HG02571 (cell line): ENCODE measurements around the gene DSPP.
"Not testable (repeated sequence)": the region's sequence is repeated elsewhere in the genome, so short reads cannot be mapped to it uniquely, and the experiment has no call there.

Experiments
- ATAC-seq: cut with Tn5 transposase; IDR thresholded peaks from one replicate; pipeline ENCODE4 v1.9.1; 2021; ENCODE audit warnings: mild to moderate bottlenecking, moderate library complexity; ENCODE audit not compliant: unreplicated experiment

The DSPP gene

DNA sequence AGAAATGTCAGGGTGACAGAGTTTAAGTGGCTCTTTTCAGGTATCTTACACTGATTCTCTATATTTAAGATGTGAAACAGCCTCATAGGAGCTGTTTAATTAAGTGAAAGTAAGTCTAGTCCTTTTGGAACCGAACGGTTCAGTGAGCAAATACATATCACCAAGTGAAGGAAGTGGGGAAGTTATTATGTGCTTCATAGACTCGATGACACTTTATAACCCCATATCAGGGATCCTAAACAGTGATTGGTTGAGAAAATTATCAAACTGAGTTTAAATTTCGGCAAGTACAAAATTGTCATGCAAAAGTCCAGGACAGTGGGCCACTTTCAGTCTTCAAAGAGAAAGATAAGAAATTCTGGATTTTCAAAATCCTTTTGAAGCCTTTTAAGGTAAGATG, at the start of gene DSPP:
TSS of gene DSPP (plus strand) at position 301 of the 400 bp plus-strand sequence. CDS start 2,380 bp downstream, outside the sequence.
- no peak for ATAC-seq

DNA sequence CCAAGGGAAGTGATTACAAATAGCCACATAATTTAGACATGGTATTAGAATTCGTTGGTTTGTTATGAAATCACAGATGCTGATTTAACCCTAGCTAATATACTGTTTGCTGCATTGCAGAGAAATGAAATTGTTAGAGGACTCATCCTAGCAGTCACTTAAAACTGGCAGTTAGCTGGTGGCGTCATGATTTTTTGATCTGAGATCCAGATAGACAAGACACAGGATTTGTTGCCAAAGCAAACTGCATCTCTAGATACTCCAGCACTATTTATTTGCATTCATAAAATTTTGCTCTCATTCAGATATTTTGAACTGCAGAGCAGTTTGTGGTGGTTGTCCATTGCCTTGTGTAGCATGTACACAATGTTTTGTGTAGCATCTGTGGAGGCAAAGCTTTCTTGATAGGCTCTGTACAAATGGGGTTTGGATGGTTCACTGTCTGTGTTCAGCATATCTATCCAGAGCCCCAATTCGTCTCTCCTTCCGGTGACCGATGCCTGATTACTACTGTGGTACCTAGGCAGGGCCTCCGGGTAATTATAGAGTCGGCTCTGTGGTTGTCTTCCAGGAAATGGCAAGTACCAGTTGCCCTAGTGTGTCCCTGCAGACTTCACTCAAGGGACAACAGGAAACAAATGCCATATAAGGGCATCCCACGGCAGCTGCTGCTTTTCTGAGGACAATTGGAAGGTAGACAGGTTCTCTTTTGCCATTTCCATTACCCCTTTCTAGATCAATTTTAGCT, 49.1 kb upstream of the DSPP start:
- peak; percentile 98 for ATAC-seq

DNA sequence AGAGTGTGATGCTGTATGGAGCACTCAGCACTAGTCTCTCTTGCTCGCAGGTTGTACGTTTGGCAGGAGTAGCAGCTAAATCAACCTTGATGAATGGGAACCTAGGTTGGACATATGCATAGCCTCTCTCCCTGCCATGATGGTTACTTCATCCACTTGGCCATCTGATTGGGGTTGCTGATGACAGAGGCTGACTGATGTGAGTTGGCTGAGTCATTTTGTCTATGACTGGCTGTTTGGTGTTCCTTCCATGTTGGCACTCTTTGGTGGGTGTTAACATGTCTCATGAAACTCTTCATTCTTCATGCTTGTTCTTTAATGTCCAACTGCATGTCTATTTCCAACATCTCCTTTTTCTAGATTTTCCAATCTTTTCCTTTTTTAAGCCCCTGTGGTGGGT, 47.5 kb upstream of the DSPP start:
- no peak for ATAC-seq

DNA sequence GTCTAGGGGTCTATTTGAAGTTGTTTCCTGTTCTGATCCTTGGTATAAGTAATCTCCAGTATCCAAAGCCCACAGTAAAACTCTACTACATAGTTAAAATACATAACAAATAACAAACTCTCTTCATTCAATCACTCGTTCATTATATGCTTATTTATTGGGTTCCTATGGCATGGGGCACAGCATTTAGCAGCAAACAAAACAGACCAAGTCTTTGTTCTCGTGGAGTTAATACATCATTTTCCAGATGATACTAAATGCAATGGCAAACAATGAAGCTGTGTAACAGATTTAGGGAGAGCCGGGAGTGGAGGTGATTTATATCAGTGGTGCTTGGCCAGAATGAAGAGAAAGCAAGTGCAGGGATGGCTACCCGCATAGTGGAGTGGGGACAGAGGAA, 42.6 kb upstream of the DSPP start:
- ATAC-seq = no peak

DNA sequence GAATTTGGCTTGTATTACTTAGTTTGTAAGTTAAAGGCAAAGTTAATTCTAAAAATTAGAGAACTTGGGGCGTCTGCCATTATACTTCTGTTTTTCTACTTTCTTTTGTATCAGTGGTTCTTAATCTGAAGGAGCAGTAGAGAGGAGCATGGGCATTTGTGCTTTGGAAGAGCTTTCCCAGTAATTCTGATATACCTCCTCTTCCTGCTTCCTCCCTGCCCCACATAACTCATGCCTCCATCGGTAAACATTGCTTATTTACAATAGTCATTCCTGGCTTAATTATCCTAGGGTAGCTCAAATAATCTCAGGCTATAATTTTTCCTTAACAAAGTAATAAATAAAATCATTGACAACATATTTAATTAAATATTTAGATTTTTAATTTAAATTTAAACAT, 42.1 kb upstream of the DSPP start:
- ATAC-seq = no peak

DNA sequence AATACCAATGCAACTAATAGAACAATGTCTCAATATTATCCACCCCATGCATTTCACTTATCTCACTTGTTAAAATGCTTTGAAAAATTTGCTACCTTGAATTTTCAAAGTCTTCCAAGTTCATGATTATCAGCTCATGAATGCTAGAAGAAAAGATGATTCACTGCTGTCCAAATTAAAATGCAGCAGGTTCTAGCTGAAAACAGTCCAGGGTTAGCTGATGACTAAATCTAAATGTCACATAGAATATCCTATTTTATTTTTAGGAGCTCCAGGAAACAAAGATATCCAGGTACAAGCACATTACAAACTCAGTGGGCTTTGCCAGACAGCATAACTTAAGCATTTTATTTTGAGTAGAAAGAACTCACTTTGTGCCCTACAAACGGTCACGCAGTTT, 41.1 kb upstream of the DSPP start:
- ATAC-seq = no peak

DNA sequence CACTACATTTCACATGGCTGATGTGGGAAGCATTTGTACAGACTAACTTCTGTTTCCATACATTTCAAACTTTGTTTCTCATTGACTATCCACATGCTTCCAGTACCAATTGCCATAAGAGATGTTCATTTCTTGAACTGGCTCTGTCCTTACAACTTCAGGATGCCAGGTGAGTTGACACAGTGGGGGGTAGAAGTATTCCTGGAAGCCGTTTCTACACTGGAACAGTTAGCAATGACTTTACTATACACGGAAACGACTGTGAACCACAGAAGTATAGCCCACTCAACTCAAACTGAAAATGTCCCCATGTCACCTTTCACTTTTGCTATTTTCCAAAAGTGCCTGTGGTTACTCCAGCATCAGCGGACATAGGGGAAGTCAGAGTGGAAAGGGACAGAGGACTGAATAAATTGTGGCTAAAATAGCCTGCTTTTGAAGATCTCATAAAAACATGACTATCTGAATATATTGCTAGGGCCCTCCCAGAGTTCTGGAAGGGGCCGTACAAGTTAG, 38.0 kb upstream of the DSPP start:
- no peak for ATAC-seq

DNA sequence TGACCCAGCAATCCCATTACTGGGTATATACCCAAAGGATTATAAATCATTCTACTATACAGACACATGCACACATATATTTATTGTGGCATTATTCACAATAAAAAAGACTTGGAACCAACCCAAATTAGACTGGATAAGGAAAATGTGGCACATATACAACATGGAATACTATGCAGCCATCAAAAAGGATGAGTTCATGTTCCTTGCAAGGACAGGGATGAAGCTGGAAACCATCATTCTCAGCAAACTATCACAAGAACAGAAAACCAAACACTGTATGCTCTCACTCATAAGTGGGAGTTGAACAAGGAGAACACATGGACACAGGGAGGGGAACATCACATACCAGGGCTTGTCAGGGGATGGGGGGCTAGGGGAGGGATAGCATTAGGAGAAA, 34.0 kb upstream of the DSPP start:
- not testable (repeated sequence) for ATAC-seq

DNA sequence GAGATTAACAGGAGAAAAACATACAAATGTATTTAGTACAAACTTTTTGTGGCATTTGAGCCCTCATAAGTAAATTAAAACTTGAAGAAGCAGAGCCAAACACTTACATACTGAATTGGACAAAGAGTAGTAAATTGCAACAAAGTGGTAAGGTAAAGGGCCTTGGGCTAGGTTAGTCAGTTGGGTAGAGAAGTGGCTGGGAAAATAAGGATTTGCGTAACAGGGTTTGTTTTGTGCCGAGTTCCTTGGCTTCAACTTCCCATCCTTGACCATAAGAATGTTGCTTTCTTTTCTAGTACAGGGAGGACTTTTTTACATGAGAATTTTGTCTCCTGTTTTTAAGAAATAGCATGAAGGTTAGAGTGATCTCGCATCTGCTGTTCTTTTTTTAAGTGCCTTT, 33.3 kb upstream of the DSPP start:
- no peak for ATAC-seq

DNA sequence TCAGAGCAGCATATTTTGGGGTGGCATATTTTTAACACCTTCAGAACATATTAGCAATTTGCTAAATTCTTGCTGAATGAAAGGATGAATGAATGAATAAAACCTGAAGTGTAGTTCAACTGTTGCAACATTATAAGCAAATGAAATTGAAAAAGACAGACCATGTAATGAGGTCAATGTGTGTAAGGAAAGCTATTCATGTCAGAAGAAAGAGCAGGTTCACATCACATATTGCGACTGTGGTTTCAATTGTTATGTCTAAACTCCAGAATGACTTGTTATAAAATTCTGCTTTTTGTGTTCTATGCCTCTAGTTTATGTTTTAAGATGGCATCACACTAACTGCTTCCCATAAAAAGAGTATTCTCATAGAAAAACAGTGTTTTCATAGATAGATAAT, 32.9 kb upstream of the DSPP start:
- no peak for ATAC-seq

DNA sequence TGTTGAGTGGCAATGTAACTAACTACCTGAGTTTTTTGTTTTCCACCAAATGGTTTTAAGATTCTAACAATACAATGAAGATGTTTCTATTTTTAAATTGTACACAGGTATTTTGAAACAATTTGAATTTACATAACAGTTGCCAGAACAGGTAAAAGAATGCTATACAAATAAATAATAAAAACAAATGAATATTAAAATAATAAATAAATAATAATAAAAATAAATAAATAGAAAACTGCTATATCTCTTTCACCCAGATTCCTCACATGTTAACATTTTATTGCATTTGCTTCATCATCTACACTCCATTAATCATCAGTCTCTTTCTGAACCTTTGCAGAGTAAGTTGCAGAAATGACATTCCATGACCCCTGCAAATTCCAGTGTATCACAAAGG, 32.3 kb upstream of the DSPP start:
- ATAC-seq = no peak

DNA sequence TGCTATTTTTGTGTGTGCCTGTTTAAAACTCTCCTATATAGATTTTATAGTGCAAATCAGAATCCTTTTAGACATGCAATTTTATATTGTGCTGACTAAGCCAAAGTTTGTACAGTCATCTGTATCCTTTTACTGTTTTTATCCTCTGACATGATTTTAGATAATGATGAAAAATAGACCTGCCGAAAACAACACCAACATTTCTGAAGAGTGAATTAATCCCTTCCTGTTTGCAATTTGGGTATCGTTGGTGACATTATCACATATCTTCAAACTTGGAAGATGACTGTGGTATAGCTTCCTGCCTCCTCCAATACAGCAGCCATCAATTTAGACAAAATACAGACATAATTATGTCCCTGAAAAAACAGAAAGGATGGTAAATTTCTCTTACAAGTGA, 28.9 kb upstream of the DSPP start:
- no peak for ATAC-seq

DNA sequence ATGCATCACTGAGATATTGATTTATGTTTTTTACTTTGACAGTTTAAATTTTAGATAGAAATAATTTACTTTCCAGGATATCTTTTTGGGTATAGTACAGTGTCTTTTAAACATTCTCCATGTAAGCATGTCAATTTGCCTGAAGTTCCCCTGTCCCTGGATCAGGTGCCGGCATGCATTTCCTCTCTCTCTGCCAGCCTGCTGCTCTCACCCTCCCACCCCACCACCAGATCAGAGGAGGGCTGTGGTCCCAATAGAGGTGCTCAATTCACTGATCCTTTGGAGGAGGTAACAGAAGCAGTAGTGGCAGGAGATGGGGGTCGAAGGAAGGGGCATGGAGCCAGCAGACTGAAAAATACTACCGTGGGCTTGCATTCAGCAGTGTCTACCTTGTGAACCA, 28.3 kb upstream of the DSPP start:
- no peak for ATAC-seq

DNA sequence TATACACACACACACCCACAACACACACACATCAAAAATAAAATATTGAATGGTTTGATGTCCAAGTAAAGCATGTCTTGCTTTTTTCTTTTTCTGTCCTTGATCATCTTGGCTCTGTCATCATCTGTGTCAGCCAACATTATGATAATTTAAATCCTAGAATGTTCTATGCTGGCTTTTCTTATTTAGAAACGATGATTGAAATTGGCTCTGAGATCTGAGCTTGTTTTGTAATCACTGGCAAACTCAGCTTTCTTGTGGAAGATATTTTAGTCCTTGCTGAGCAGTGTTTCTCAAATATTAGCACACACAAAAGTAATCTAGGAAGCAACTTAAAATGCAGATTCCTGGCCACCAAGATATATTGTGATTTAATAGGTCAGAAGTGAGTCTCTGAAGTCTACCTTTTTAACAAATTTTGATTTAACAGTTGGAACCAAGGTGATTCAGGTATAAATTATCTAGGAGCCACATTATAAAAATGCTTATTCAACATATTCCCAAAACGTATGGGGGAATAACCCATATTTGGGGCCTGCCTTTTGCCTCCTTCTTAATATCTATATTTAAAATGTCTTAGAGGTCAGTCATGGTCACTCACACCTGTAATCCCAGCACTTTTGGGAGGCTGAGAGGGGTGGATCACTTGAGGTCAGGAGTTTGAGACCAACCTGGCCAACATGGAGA, 24.0 kb upstream of the DSPP start:
- ATAC-seq = no peak

DNA sequence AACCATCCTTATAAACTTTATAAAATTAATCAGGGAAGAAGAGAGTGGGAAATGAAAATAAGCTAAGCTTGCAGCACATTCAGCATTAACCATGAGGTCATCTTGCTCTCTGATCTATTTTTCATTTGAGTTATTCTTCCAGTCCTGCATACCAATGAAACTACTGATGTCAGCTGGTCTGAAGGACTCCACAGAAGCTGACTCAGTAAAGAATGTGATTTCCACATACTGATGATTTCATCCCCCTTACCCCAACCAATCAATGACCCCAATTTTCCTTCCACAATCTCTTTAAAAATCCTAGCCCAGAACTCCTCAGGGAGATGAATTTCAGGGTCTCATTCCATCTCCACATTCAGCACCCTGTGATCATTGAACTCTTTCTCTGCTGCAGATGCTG, 18.8 kb upstream of the DSPP start:
- no peak for ATAC-seq

DNA sequence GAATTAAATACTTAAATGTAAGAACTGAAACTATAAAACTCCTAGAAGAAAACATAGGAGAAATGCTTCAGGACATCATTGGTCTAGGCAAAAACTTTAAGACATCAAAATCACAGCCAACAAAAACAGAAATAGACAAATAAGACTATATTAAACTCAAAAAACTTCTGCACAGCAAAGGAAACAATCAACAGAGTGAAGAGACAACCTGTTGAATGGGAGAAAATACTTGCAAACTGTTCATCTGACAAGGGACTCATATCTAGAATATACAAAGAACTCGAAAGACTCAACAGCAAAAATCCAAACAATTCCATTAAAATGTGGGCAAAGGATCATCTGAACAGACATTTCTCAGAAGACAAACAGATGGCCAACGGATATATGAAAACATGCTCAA, 16.2 kb upstream of the DSPP start:
- ATAC-seq = no peak

DNA sequence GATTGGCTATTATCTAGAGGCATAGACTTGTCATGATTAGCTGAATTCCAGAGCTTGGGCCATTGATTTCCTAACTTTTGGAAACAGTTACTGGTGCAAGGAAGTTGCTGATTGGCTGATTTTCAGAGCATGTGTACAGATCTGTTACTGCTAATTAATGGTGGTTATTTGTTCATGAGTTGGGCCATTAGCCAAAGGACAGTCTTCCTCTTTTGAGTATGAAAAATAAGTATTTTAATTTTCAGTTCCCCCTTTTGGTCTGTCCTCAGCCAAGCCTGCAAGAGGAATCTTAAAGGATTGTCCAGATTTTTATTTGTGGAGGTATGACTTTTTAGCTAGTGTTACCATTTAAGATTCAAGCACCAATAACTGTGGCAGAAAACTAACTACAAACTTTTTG, 7.0 kb upstream of the DSPP start:
- ATAC-seq = no peak

DNA sequence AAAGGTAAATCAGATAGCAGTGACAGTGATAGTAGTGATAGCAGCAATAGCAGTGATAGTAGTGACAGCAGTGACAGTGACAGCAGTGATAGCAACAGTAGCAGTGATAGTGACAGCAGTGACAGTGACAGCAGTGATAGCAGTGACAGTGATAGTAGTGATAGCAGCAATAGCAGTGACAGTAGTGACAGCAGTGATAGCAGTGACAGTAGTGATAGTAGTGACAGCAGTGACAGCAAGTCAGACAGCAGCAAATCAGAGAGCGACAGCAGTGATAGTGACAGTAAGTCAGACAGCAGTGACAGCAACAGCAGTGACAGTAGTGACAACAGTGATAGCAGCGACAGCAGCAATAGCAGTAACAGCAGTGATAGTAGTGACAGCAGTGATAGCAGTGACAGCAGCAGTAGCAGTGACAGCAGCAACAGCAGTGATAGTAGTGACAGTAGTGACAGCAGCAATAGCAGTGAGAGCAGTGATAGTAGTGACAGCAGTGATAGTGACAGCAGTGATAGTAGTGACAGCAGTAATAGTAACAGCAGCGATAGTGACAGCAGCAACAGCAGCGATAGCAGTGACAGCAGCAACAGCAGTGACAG, 6.1 kb downstream of the DSPP start:
- no peak for ATAC-seq

DNA sequence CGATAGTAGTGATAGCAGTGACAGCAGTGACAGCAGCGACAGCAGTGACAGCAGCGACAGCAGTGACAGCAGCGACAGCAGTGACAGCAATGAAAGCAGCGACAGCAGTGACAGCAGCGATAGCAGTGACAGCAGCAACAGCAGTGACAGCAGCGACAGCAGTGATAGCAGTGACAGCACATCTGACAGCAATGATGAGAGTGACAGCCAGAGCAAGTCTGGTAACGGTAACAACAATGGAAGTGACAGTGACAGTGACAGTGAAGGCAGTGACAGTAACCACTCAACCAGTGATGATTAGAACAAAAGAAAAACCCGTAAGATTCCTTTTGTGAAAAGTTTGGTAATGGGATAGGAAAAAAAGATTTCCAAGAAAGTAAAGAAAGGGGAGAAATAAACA, 7.9 kb downstream of the DSPP start:
- no peak for ATAC-seq

DNA sequence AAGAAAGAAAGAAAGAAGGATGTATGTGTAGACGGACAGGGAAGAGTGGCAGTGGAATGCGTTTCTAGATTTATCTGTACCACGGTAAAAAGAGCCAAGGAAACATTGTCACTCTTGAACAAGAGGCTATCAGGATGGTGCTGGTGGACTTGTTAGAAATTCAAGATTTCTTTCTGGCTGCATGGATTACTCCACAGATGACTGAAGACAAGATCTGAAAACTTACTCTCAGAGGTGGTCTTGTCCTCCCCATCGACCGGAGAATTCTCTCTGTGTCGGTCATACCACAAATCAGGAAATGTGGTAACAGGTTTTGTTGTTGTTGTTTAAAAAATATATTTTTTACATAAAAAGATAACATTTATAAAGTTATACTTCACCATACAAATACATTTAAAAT, 11.8 kb downstream of the DSPP start:
- no peak for ATAC-seq

DNA sequence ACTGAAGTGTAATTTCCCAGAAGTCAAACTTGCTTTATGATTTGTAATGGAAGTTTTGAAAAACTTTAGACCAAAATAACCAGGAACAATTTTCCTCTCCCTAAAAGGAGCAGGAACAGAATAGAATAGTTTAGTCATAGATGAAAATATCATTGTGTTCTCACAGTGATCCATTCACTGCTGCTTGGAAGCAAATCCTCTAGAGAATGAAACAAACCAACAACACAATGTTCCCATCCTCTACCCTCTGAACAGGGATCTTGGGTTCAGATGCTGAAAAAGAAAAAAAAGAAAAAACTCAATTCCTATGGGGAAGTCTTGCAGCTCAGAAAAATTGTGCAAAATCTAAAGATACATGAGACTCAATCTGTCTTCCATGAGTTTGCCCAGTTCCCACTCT, 12.2 kb downstream of the DSPP start:
- ATAC-seq = no peak

DNA sequence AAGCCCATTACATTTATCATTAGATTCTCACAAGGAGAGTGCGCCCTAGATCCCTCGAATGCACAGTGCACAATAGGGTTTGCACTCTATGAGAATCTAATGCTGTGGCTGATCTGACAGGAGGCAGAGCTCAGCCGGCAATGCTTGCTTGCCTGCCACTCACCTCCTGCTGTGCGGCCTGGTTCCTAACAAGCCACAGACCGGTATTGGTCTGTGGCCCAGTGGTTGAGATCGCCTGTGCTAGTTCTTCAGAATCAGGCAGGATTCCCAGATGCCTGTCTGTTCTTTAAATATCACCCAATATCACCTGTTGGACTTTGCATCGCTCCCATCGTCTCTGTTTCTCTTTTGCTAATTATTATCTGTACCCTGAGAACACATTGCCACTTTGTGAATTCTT, 14.0 kb downstream of the DSPP start:
- ATAC-seq = no peak
